Measurements from ENCODE around the gene C1orf50. TPM values are rescaled to one million over a fixed set of nuclear protein-coding genes. Genes with fewer than 3 reads are reported as not detected.

C1orf50 gene
- total RNA-seq, 6 experiments from 2014 or later = 4.9 to 8.8 (median 6.0) TPM

DNA sequence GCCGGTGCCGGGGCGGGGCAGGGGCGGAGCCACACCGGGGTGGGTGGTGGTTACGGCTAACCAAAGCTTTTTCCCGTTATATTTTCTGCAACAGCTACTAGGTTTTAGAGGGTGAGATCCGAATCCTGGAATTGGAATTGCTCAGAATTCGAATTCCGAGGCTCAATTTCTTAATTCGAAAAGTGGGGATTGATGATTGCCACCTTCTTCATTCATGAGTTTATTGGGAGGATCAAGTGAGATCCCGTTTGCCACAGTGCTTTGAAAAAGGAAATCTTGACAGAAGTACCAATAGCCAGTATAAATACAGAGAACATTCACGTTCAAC is 50.4 kb downstream of the C1orf50 start:
- peaks cover 4% of the 10 kb centered on the region; the same call in 1 of the 2 replicates for H3K9me3 Mint-ChIP-seq
- peak overlapping the region; percentile 88 for H3K4me3 Mint-ChIP-seq
- TF ChIP-seq CTCF (IDR thresholded peaks at IDR 0.05) = no peak
- H3K27ac Mint-ChIP-seq = peak overlapping the region; percentile 38; the same call in 1 of the 2 replicates
- peaks cover 53% of the 10 kb centered on the region for H3K4me1 Mint-ChIP-seq (ENCODE audit: low read depth)
- peaks cover 14% of the 10 kb centered on the region for H3K36me3 Mint-ChIP-seq (ENCODE audit: low read depth)
- DNase-seq = no peak
- H3K27me3 Mint-ChIP-seq (ENCODE audit: insufficient read depth) = no peaks in the 10 kb centered on the region

- no peak for TF ChIP-seq CTCF (IDR thresholded peaks at IDR 0.05)
- Mint-ChIP-seq H3K27me3 (ENCODE audit: insufficient read depth) (no peaks in the 10 kb centered on the region), H3K4me1 (ENCODE audit: low read depth) (peaks cover 59% of the 10 kb centered on the region), H3K9me3 (peaks cover 4% of the 10 kb centered on the region; the same call in 1 of the 2 replicates), H3K27ac (peak overlapping the region; percentile 31; the same call in 1 of the 2 replicates), H3K36me3 (ENCODE audit: low read depth) (peaks cover 19% of the 10 kb centered on the region), H3K4me3 (peak overlapping the region; percentile 88)
- no peak for DNase-seq
Measured at GRCh38 chr1:42817976-42818375, 50.9 kb downstream of the C1orf50 start.

GRCh38 chr1:42820813-42821212 is 53.8 kb downstream of the C1orf50 start:
- TF ChIP-seq CTCF (IDR thresholded peaks at IDR 0.05) = no peak
- H3K4me3 Mint-ChIP-seq = no peak overlapping the region
- H3K36me3 Mint-ChIP-seq (ENCODE audit: low read depth) = peaks cover 21% of the 10 kb centered on the region
- no peak for DNase-seq
- peaks cover 61% of the 10 kb centered on the region for H3K4me1 Mint-ChIP-seq (ENCODE audit: low read depth)
- peak overlapping the region; percentile 12; the same call in 1 of the 2 replicates for H3K27ac Mint-ChIP-seq
- H3K27me3 Mint-ChIP-seq (ENCODE audit: insufficient read depth) = no peaks in the 10 kb centered on the region; the same call in 1 of the 2 replicates
- no peaks in the 10 kb centered on the region for H3K9me3 Mint-ChIP-seq

- Mint-ChIP-seq H3K27me3 (ENCODE audit: insufficient read depth) (no peaks in the 10 kb centered on the region; the same call in 1 of the 2 replicates), H3K4me1 (ENCODE audit: low read depth) (peaks cover 52% of the 10 kb centered on the region), H3K4me3 (no peak overlapping the region), H3K27ac (no peak overlapping the region), H3K36me3 (ENCODE audit: low read depth) (peaks cover 21% of the 10 kb centered on the region), H3K9me3 (no peaks in the 10 kb centered on the region)
- no peak for DNase-seq
- no peak for TF ChIP-seq CTCF (IDR thresholded peaks at IDR 0.05)
Measured at GRCh38 chr1:42821690-42822089, 54.6 kb downstream of the C1orf50 start.

- H3K4me3 Mint-ChIP-seq = peak overlapping the region; percentile 47
- no peaks in the 10 kb centered on the region; the same call in 1 of the 2 replicates for H3K27me3 Mint-ChIP-seq (ENCODE audit: insufficient read depth)
- peak overlapping the region; percentile 83 for H3K27ac Mint-ChIP-seq
- H3K9me3 Mint-ChIP-seq = no peaks in the 10 kb centered on the region
- peaks cover 21% of the 10 kb centered on the region for H3K36me3 Mint-ChIP-seq (ENCODE audit: low read depth)
- no peak for TF ChIP-seq CTCF (IDR thresholded peaks at IDR 0.05)
- DNase-seq = peak; percentile 62
- H3K4me1 Mint-ChIP-seq (ENCODE audit: low read depth) = peaks cover 45% of the 10 kb centered on the region
Measured at GRCh38 chr1:42822800-42823392, 55.8 kb downstream of the C1orf50 start.
